Progenitor cell of endocrine pancreas (in vitro differentiated cells): ENCODE data around the gene NXF3. TPM values are rescaled to one million over a fixed set of nuclear protein-coding genes. Genes with fewer than 3 reads are reported as not detected.

Experiments
- DNase-seq: peaks from one replicate; pipeline ENCODE4 v3.0.0; 2021; ENCODE audit warnings: low spot score; ENCODE audit not compliant: unreplicated experiment
- H3K27ac Mint-ChIP-seq: 2 replicates; pipeline ENCODE4 v1.8.0; 2021; ENCODE audit warnings: mild to moderate bottlenecking, moderate library complexity, mixed read lengths
- H3K27me3 Mint-ChIP-seq: 2 replicates; pipeline ENCODE4 v1.8.0; 2021; ENCODE audit warnings: mixed read lengths
- H3K36me3 Mint-ChIP-seq: 2 replicates; pipeline ENCODE4 v1.8.0; 2022; ENCODE audit warnings: mixed read lengths; ENCODE audit not compliant: insufficient read depth
- H3K4me1 Mint-ChIP-seq: 2 replicates; pipeline ENCODE4 v1.8.0; 2021; ENCODE audit warnings: low read depth, mixed read lengths
- H3K4me3 Mint-ChIP-seq: 2 replicates; pipeline ENCODE4 v1.8.0; 2021; ENCODE audit warnings: low read depth, mild to moderate bottlenecking, moderate library complexity, mixed read lengths
- H3K9me3 Mint-ChIP-seq: 2 replicates; pipeline ENCODE4 v1.8.0; 2021; ENCODE audit warnings: low read depth, mixed read lengths
- CTCF ChIP-seq: fragments of 200-600 bp; sonication (generic); IDR thresholded peaks from one replicate; pipeline ENCODE4 v1.5.0; 2021; ENCODE audit warnings: antibody characterized with exemption, mild to moderate bottlenecking; ENCODE audit not compliant: unreplicated experiment
- total RNA-seq: library from RNA; stranded (reverse); gene quantifications from 2 replicates; pipeline ENCODE4 v1.2.1, GENCODE V29; 2021

NXF3 gene
- total RNA-seq, 1 donor from 2014 or later: not detected

- DNase-seq: no peak
- peak overlapping the region; percentile 91 for H3K27ac Mint-ChIP-seq
- peaks cover 3% of the 10 kb centered on the region for H3K36me3 Mint-ChIP-seq
- H3K27me3 Mint-ChIP-seq: no peaks in the 10 kb centered on the region
- no peak for TF ChIP-seq CTCF
- peaks cover 6% of the 10 kb centered on the region for H3K4me1 Mint-ChIP-seq
- H3K9me3 Mint-ChIP-seq: peaks cover 15% of the 10 kb centered on the region
- H3K4me3 Mint-ChIP-seq: no peak overlapping the region
Observed at GRCh38 chrX:103101299-103102042, 8.5 kb upstream of the NXF3 start.

- no peak for DNase-seq
- Mint-ChIP-seq H3K4me1 (peaks cover 7% of the 10 kb centered on the region), H3K27me3 (no peaks in the 10 kb centered on the region), H3K4me3 (no peak overlapping the region), H3K36me3 (peaks cover 1% of the 10 kb centered on the region), H3K27ac (no peak overlapping the region), H3K9me3 (peaks cover 9% of the 10 kb centered on the region)
- TF ChIP-seq CTCF: no peak
Observed at GRCh38 chrX:103100484-103100883, 7.5 kb upstream of the NXF3 start.

DNA sequence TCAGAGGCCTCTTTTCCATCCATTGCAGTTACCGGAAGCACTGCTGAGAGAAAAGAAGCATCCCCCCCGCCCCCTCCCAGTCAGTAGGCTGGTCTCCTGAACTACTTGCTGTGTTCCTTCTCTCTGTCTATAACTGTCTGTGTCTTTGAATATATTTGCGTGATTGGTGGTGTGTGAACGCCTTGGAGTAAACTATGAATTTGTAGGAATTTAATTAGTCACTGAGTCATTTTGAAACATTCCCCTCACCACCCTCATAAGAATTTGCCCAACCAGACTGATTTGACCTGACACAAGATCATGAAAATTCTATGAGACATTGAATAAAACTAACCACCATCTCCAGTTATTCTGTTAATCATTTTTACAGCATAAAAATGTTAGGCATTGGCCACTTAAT lies 6.7 kb upstream of the NXF3 start:
- peaks cover 9% of the 10 kb centered on the region for H3K9me3 Mint-ChIP-seq
- no peak overlapping the region for H3K27ac Mint-ChIP-seq
- peaks cover 8% of the 10 kb centered on the region for H3K4me1 Mint-ChIP-seq
- DNase-seq: no peak
- H3K27me3 Mint-ChIP-seq: no peaks in the 10 kb centered on the region
- TF ChIP-seq CTCF: no peak
- no peak overlapping the region for H3K4me3 Mint-ChIP-seq
- peaks cover 1% of the 10 kb centered on the region for H3K36me3 Mint-ChIP-seq

GRCh38 chrX:103098488-103098887 lies 5.5 kb upstream of the NXF3 start:
- no peaks in the 10 kb centered on the region for H3K27me3 Mint-ChIP-seq
- no peak for TF ChIP-seq CTCF
- H3K36me3 Mint-ChIP-seq: peaks cover 2% of the 10 kb centered on the region
- peaks cover 8% of the 10 kb centered on the region for H3K4me1 Mint-ChIP-seq
- DNase-seq: no peak
- peaks cover 12% of the 10 kb centered on the region for H3K9me3 Mint-ChIP-seq
- no peak overlapping the region for H3K4me3 Mint-ChIP-seq
- H3K27ac Mint-ChIP-seq: peak overlapping the region; percentile 53

DNA sequence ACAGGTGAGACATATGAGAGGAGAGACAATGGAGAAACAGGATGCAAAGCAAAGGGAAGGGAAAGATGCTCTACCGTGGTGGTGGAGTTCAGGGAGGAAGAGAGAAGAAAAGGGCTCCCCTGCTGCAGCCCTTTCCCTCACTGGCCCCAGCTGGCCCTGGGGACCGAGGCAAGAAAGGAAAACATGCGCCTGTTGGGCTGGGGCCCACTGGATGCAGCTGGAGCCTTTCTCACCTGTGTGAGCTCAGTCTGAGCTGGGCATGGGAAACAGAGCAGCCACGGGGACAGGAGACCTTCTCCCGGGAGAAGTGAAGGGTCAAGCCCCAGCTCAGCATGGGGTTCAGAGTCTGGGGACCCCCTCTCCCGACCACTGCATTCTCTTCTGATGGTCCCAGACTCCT lies 11.9 kb downstream of the NXF3 start:
- TF ChIP-seq CTCF: no peak
- peaks cover 6% of the 10 kb centered on the region for H3K9me3 Mint-ChIP-seq
- H3K27me3 Mint-ChIP-seq: no peaks in the 10 kb centered on the region
- no peak overlapping the region for H3K27ac Mint-ChIP-seq
- no peaks in the 10 kb centered on the region for H3K4me1 Mint-ChIP-seq
- no peak overlapping the region for H3K4me3 Mint-ChIP-seq
- H3K36me3 Mint-ChIP-seq: no peaks in the 10 kb centered on the region
- DNase-seq: no peak
